Transverse colon (tissue), 3 donors: ENCODE measurements around the gene HIVEP2.

ENCODE experiments used
- POLR2A ChIP-seq: fragments of 450-650 bp; IDR thresholded peaks from one replicate; pipeline ENCODE4 v1.6.1; 2016; ENCODE audit warnings: antibody characterized with exemption, mild to moderate bottlenecking, moderate library complexity
- TF ChIP-seq, protein P1 (sequence below), 5 experiments: fragments of 200-600 bp in 3 of 5; fragments of 450-650 bp in 2 of 5; sonication (generic) in 3 of 5; IDR thresholded peaks; 1 replicate in 2 of 5; 2 replicates in 3 of 5; pipeline ENCODE4 v1.5.1; 2016 to 2017; ENCODE audit warnings: antibody characterized with exemption in 5 of 5, inconsistent platforms in 3 of 5, mild to moderate bottlenecking in 2 of 5, moderate library complexity in 1 of 5

GRCh38 chr6:142929751-142930358 is 15.1 kb downstream of the HIVEP2 start:
- TF ChIP-seq POLR2A, result no peak
- TF ChIP-seq, protein P1, sequence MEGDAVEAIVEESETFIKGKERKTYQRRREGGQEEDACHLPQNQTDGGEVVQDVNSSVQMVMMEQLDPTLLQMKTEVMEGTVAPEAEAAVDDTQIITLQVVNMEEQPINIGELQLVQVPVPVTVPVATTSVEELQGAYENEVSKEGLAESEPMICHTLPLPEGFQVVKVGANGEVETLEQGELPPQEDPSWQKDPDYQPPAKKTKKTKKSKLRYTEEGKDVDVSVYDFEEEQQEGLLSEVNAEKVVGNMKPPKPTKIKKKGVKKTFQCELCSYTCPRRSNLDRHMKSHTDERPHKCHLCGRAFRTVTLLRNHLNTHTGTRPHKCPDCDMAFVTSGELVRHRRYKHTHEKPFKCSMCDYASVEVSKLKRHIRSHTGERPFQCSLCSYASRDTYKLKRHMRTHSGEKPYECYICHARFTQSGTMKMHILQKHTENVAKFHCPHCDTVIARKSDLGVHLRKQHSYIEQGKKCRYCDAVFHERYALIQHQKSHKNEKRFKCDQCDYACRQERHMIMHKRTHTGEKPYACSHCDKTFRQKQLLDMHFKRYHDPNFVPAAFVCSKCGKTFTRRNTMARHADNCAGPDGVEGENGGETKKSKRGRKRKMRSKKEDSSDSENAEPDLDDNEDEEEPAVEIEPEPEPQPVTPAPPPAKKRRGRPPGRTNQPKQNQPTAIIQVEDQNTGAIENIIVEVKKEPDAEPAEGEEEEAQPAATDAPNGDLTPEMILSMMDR (IDR thresholded peaks at IDR 0.05), result no peak
